A172 (cell line): ENCODE data around the gene SYT1. TPM values are rescaled to one million over a fixed set of nuclear protein-coding genes. Genes with fewer than 3 reads are reported as not detected.

Source experiments
- DNase-seq: peaks from one replicate; pipeline ENCODE4 v3.0.0-alpha.2; 2015; ENCODE audit warnings: low spot score
- total RNA-seq: library from RNA; depleted of rRNA; stranded (reverse); fragments of >200 nt; shearing (Covaris generic); gene quantifications from 2 replicates; pipeline ENCODE4 v1.2.3, GENCODE V29; 2014

The SYT1 gene
- total RNA-seq, 1 experiment from 2014 or later: 7.5 TPM

DNA sequence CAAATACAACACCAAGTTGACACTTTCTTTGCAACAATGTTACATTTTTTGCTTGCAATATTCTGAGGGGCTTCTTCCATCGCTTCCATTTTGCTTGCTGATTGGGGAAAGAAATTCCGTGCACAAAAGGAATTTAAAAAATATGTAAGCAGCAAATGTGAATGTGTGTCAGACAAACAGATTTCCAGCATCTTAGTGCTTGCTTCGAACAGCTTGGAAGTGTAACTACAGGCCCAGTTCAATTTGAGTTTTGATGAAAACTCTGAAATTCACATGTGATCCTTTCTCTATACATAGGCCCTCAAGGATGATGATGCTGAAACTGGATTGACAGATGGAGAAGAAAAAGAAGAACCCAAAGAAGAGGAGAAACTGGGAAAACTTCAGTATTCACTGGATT is 427.1 kb downstream of the SYT1 start:
- DNase-seq: no peak

DNA sequence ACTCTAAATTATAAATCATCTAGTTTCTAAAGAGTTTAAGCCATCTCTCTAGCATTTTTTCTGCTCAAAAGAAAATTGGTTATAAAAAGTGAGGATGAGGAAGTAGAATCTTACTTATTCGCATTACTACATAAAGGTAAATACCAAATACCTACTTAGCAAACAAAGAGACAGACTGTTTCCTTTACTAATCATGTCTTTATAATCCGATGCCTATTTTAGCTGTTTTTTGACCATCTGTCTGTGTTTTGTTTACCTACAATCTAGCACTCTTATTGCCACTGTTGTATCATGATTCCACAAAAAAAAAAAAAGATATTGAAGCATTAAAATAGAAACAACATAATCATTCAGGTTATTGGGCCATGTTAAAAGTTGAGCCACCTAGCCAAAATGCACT is 430.0 kb downstream of the SYT1 start:
- no peak for DNase-seq

DNA sequence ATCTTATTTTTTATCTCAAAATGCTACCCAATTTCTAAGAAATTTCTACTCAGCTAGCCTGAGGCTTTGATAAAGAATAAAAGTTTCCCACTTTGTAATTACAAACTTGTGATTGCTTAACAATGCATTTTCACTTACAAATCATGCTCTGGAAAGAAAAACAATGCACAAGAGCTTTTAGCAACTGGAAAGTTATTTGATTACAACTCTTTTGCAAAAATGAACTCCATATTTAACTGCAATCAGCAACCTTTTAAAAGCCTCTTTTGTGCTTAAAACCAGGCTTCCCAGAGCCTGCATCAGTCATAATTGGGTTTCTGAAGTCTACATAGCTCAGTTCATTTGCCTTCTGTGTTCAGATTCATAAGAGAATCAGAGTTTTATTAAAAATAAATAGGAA is 431.0 kb downstream of the SYT1 start:
- no peak for DNase-seq

GRCh38 chr12:79296133-79296532 is 431.6 kb downstream of the SYT1 start:
- no peak for DNase-seq

DNA sequence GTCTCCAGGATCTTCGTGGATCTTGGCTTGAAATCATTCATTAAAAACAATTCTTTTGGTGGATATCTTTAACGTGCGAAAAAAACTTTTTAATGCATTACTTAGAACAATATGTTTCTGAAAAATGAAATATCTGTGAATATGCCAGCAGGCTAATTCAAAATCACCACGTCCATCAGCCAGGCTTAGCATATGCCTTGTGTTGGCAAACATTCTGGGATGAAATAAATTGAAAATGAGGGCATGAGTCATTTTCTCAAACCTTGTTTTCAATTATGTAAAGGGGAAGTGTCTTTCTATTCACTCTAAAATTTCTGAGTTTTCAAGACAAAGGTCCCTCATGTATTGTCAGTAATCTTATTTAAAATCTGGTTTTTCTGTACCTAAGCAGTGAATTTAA is 432.3 kb downstream of the SYT1 start:
- DNase-seq: no peak

DNA sequence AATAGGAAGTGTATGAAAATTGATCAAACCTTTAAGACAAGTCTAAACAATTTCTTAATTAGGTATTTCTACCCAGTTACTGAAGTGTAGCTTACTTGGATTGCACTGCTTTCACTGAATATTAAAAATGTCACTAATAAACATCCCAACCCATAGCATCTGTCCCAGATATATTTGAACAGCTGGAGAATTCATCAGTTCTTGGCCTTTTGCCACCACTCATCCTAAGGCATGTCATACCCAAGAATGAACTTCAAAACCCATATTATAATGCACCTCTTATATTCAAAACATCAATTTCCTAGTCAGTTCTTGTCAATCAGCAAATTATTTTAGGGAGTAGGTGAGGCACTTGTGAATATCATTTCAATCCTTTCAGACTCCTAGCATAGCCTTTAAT is 433.9 kb downstream of the SYT1 start:
- DNase-seq: no peak

DNA sequence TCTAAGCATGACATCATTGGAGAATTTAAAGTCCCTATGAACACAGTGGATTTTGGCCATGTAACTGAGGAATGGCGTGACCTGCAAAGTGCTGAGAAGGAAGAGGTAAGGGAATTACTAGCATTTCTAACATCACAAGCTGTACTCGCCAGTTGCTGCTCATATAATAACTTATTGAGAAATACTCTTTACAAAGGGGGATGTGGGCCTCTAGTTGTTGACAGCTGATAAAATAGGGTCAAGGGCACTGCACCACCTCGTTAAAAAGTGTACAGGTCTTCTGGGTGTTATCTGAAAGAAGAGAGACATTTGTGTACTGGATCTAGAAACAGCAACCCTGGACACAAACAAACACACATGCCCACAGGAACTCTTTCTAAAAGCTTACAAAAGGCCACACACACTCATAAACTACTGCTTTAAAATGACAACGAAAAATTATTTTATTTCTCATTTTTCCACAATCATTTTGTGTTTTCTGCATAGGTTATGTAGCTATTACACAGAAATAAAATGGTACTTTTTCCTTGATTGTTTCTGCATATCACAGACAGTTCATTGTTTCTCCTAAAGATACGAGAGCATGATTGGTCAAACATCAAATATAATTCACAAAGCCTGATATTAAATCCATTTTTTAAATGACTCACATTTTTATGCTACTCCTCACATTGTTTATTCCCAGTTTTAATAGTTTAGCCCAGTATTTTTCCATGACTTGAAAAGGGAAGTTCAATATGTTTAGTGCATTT is 435.0 kb downstream of the SYT1 start:
- DNase-seq: no peak

DNA sequence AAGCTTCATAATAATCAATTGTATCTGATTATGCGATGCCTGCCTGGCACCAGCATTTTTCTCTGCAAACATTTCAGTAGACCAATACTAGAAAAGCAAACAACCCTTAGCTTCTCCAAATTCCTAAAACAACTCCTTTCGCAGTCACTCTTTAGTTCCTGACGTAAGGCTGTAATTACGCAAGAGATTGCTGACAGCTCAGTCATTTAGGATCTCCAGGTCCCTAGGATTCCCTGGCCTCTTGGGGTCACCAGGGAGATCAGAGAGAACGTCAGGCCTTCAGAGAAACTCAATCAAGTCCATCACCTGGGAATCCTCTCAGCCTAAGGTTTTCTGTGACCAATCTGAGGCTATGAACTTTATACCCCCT is 435.6 kb downstream of the SYT1 start:
- DNase-seq: no peak

DNA sequence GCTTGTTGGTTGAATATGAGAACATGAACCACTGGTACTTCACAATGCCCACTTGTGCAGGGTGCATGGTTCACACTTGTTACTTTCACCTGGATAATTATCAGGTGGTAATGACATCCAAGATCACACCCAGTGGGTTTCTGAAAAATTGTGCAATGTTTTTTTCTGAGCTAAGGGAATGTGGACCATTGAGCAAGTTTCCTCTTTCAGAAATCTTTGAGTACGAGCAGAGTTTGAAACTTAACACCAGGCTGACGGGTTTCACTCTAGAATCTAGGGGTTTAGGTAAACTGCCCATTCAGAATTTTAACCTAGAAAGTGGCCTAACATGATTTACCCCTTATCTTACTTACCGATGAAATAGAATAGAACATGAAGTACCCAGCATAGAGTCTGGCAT is 436.6 kb downstream of the SYT1 start:
- DNase-seq: no peak

DNA sequence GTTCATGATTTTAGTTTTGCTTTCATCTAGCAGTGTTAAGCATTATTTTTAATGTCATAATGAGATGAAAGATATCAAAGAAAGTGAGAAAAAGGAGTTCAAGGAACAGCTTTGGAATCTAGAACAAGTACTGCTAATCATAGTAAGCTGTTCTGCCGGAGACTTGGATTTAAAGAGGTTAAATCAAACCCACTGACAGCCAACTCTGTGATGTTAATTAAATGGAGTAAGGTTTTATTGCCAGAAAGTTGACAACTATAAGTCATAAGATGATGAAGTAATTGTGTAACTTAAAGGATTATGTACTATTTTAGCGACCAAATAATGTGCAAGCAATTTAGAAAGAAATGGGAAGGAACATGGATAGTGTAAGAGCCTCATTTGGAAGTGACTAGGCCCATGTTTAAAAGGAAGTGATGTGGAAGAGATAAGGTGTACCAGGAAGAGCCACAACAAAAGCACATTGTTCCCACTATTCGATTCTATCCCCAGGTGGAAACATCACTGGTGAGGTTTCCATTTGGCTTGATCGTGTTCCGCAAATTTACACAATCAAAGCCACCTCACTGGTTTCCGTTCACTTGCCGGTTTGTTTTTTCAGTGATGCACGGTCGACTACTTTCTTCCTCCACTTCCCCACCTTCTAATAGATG is 437.7 kb downstream of the SYT1 start:
- DNase-seq: no peak

DNA sequence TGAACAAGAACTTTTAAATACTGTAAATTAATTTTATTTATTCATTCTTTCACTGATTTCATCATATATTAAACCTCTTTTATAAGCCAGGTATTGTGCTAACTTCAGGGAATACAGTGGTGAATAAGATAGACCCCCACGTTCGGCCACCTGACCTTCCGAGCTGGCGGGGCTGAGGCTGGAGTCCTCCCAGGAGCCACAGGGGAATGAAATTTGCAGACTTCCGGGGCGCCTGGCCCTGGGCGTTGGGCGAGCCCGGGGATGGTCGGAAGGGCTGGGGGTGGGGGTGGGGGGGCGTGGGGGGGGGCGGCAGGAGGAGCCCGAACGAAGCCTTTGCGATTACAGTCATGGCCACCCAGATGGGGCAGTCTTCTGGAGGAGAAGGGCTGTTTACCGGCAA is 442.8 kb downstream of the SYT1 start:
- DNase-seq: no peak

DNA sequence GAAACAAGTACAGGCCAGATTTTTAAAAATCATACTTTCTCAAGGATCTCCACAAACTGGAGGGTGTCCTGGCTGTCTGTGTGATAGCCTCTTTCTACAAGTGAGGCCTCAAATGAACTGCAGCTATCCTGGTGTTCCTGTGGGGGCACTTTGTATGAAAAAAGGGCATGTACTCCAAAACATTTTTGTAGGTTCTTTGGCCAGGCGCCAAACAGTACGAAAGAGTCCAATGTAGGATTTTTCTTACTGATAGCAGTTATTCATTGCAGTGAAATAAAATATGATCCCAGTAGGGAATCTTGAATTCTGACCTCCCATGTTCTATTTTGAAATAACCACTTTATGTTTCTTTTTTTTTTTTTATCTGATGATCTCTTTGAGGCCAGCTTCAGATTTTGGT is 444.5 kb downstream of the SYT1 start:
- DNase-seq: no peak

- no peak for DNase-seq
These were observed 452.7 kb downstream of the SYT1 start for GRCh38 chr12:79317179-79317847.

DNA sequence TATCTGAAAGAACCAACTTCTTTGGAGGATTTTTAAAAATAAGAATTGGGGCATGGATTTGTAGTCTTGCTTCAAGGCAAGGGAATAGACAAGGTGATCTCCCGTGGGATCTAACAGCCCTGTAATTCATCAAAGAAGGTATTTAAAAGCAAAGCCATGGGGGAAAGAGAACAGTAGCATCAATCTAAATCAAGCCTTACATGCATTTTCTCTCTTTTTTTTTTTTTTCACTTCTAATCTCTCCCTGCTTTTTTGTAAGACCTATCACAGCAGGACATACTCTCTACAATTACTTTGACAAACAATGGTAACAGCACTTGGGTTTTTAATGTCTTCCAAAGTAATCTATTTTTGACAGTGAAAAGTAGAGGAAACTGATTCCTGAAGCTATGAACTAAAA is 458.3 kb downstream of the SYT1 start:
- no peak for DNase-seq

GRCh38 chr12:79324571-79324970 is 460.0 kb downstream of the SYT1 start:
- DNase-seq: no peak

GRCh38 chr12:79326222-79326621 is 461.6 kb downstream of the SYT1 start:
- DNase-seq: no peak

GRCh38 chr12:79326663-79327062 is 462.1 kb downstream of the SYT1 start:
- no peak for DNase-seq

- no peak for DNase-seq
These were observed 462.9 kb downstream of the SYT1 start for GRCh38 chr12:79327465-79327864.

GRCh38 chr12:79329933-79330332 is 465.4 kb downstream of the SYT1 start:
- DNase-seq: no peak

GRCh38 chr12:79331870-79332269 is 467.3 kb downstream of the SYT1 start:
- DNase-seq: no peak

DNA sequence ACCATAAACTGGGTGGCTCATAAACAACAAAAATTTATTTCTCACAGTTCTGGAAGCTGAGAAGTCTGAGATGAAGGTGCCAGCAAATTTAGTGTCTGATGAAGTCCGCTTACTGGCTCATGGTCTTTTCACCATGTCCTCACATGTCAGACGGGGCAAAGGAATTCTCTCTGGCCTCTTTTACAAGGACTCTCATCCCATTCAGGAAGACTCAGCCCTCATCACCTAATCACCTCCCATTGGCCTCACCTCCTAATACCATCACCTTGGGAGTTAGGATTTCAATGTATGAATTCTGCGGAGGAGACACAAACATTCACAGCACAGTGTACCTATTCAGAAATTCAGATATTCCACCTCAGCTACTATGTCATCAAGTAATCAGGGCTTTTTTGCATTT is 468.6 kb downstream of the SYT1 start:
- no peak for DNase-seq

DNA sequence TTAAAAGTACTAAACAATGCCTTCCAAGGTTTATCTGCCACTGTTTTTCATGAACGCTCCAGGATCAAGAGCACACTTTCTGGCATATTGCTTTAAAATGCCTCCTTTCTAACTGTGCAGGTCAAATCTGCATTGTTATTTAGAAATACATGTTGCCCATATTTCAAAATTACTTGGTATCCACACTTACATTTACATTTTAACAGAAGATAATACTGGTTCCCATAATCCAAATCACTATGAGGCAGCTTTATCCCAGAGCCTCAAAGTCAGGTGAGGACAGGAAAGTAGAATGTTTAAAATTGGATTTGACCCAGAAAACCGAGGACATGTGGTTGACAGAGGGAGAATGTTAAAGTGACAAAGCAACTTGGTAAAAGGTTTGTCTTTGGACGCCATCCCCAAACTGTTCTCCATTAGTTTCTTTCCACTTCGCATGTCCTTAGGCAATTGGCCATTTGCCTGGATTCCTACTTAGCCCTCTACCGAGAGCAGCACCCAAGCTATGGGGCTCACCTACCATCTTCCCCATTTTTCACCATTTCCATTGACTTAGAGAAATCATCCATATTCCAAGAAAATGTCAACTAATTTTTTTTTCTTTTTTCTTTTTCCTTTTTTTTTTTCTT is 473.2 kb downstream of the SYT1 start:
- no peak for DNase-seq
